ENCODE results near the gene DNAJB8.

DNAJB8 gene

DNA sequence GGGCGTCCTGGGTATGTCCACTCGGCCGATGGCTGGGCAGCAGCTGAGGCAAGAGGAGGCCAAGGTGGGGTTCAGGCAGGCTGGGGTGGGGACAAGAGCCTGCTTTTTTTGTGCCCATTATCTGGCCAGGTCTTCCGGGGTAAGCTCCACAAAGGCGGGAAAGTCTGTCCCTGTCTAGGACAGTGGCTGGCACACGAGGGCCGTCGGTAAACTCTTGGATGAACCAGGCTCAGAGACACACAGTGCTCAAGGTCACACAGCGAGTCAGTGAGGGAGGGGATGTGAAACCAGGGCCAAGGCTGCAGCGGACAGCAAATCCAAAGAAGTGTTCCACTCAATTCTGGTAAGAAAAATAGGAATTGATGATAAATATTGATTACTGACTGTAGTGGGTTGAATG, 2.9 kb downstream of the DNAJB8 start:
- DNase-seq, result no peak

- DNase-seq, result no peak
Observed at GRCh38 chr3:128463354-128463753, 3.3 kb downstream of the DNAJB8 start.

- no peak for DNase-seq
Observed at GRCh38 chr3:128462931-128463330, 3.8 kb downstream of the DNAJB8 start.

DNA sequence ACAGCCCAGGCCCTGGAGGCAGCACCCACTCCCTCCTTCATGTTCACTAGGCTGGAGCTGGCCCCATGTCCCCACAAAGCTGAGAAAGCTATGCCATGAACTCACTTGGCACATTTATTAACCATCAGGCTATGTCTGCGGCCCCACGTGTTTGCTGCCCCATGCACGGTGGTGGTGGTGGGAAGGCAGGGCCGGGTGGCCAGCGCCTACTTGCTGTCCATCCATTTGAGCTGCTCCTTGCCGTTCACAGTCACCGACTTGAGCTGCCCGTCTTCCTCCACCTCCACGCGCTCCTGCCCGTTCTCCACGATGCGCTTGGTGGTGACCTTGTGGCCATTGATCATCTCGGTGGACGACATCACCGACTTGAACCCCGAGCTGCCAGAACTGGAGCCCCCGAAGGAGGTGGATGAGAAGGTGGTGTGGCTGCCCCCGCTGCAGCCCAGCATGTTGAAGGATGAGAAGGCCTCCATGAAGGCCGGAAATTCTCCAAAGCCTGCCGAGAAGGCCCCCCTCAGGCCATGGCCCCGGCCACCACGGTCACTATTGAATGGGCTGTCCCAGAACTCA, 4.3 kb downstream of the DNAJB8 start:
- no peak for DNase-seq

- no peak for DNase-seq
Observed at GRCh38 chr3:128461731-128462130, 5.0 kb downstream of the DNAJB8 start.

GRCh38 chr3:128459461-128459820, 7.2 kb downstream of the DNAJB8 start:
- no peak for DNase-seq

DNA sequence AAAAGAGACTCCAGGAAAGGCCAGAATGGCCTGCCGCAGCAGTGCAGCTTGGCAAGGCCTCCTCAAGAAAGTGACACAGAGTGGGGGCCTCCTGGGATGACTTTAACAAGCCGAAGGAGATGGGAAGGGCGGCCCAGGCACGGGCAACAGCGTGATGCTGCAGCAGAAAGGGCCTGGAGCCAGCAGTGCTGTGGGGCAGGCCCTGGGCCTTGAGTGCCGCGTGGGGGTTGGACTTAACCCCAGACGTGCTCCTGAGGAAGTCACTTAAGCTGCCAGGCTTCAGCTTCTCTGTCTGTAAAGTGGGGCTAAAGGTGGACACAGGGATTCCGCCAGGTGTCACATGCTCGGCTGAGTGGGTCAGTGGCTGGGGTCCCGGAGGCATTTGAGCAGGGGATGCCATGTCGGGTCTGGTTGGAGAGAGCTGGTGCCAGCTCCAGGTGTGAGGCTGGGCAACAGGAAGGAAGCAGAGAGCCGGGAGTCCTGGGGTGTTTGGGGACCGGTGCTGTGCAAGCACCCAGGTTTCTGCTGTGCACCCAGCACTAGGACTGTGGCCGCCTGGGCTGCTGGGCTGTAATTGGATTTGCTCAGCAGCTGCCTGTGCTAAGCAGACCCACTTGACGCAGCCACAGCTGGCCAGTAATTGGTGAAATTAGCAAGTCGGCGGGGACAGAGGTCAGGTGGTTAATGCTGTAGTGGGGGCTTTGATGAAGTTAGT, 7.8 kb downstream of the DNAJB8 start:
- no peak for DNase-seq

GRCh38 chr3:128457937-128458336, 8.8 kb downstream of the DNAJB8 start:
- DNase-seq, result no peak

DNA sequence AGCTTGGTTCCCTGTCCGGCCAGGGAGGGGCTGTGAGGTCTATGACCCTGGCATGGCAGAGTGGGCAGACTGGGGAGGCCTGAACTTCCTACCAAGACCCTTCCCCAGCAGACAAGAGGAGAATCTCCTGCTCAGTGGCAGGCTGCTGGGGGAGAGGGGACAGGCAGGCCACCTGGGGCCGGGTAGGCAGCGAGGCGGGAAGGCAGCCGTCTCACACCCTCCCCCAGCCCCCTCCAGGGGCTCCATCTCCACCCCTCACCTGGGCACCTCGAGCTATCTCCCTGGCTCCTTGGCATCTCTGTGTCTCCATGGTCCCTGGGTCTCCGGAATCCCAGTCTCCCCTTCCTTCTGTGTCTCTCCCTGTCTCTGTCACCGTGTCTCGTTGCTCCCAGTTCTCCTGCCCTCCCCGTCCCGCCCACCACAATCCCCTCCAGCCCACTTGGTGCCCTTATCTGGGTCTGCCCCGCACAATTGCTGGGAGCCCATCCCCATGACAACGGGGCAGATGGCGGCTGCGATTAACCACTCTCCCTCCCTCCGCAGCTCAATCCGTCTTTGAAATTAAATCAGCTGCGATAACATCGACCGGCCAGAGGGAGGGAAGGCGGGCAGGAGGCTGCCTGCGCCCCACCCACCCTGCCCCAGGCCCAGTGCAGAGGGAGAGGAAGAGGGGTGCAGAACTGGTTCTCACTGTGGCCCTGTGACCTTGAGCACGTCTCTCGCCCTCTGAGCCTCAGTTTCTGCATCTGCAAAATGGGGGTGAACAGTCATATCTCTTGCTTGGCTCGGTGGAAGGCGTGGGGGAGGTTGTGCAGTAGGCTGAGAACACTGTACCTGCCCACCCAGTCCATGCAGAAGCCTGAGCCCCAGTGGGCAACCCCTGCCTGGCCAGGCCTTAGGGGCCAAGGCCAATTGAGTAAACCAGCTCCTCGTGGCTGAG, 9.6 kb downstream of the DNAJB8 start:
- no peak for DNase-seq

DNA sequence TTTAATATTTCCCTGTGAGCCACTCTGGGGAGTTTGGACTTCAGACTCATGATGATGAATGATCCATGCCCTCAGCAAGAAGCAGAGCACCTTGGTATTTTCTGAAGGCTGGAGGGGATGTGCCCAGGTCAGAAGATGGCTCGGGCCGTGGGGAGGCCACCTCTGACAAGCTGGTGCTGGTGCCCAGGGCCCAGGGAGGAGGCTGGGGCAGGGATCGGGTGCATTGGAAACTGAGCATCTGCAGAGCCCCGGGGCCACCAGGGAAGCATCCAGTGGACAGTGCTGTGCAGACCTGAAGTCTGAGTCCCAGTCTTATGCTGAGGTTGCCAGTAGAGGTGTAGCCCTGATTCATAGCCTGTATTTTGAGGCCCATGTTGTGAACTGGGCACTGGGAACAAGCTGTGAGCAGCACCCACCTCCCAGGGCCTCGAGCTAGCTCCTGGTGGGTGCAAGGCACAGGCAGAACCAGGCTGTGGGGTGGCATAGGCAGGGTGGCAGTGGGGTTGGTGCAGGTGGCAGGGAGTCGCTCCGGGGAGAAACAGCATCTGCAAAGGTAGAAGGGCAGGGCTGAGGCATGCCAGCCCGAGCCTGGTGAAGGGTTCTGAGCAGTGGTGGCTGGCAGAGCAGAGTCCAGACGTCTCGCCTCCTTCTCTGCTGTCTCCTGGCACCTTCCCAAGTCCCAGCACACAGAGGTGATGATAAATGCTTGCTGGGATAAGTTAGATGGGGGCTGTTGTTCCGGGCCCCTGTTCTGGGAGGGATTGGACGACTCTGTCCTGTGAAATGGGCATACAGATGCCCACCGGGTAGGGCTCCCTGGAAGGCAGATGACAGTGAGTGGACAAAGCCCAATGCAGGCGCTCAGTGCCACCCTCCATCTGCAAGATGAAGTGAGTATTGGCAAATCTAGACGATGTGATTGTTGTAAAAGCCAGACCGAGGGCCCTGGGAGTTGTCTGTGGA, 10.6 kb downstream of the DNAJB8 start:
- DNase-seq, result no peak

DNA sequence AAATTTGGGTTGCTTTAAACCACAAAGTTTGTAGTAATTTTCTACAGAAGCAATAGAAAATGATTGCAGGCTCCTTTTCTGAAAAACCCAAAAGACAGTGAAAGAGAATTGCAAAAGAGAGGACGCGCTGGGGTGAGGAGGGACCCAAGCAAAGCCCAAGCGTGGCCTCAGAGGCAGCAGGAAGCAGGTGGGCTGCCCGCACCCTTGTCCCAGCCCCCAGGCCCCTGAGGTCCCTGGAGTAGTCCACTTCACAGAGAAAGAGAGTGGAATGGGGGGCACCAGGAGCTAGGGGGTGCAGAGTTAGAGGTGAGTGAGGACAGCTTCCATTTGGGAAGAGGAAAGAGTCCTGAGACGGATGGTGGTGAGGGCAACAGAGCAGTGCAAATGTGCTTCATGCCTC, 11.6 kb downstream of the DNAJB8 start:
- DNase-seq, result no peak

DNA sequence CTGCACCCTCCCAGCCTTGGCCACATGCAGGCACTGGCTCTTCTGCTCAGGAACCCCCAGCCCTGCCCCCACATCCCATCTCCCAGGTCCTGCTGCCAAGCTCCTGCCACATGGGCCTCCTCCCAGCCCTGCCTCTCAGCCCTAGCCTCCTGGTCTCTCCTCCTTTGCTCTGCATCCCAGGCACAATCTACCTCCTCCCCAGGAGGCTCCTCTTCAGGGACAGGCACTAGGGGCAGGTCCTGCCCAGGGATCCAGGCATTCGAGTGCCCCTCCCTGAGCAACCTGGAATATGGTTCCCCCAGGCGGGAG, 12.4 kb downstream of the DNAJB8 start:
- no peak for DNase-seq

DNA sequence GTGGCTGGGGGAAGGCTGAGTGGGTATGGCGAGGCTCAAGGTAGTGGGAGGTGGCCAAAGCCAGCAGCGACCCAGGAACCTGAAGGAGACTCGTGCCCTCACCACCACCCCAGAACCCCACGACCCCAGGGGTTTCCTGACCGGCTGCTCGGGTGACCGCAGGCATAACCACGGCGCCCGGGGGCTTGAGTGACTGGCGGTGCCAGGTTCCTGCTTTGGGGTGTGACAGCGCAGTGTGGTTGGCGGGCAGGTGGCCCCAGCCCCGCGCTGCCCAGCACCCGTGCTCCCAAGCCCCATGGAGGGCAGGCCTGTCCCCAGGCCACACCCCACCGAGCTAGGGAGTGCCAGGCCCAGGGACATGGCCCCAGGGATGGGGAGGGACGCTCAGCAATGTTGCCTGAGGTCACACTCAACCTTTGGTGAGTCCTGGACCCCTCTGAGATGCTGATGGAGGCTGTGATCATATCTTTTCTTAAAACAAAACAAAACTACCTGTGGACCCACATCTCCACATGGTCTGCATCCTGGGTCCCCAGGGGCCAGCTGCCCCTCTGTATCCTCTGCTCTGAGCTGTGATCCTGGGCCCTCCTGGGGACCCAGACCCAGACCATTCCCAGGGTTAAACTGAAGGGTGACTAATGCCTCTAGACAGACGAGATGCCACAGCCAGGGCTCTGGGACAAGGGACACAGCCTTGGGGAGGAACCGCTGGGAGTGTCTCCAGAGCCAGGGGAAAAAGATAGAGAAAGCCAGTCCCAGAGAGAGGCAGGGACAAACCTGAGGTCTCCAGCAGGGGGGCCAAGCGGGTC, 13.0 kb downstream of the DNAJB8 start:
- DNase-seq, result peak; percentile 60

GRCh38 chr3:128452678-128453275, 13.9 kb downstream of the DNAJB8 start:
- DNase-seq, result no peak

GRCh38 chr3:128452120-128452519, 14.6 kb downstream of the DNAJB8 start:
- no peak for DNase-seq

- no peak for DNase-seq
Observed at GRCh38 chr3:128449111-128449638, 17.5 kb downstream of the DNAJB8 start.

- no peak for DNase-seq
Observed at GRCh38 chr3:128448491-128448890, 18.2 kb downstream of the DNAJB8 start.

- DNase-seq, result no peak
Observed at GRCh38 chr3:128447561-128448013, 19.1 kb downstream of the DNAJB8 start.

- no peak for DNase-seq
Observed at GRCh38 chr3:128446821-128447220, 19.9 kb downstream of the DNAJB8 start.

- no peak for DNase-seq
Observed at GRCh38 chr3:128445357-128445756, 21.3 kb downstream of the DNAJB8 start.

DNA sequence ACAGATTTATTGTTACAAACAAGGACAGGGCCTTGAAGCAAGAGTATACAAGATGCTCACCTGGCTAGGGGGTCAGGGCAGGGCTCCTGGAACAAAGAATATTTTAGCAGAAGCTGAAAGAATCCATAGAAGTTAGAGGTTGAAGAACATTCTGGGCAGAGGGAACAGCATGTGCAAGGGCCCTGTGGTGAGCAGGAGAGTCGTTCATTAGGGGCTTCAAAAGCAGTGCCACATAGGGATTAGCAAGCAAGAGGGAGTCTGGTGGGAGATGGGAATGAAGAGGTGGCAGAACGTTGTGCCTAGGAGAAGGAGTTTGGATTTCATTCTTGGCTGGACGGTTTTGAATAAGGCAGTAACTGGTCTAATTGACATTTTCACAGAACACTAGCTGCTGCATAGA, 22.9 kb downstream of the DNAJB8 start:
- no peak for DNase-seq

All from GDM1 (cell line).